Hepatocyte (in vitro differentiated cells): ENCODE data around the gene SETD3.

ENCODE experiments used
- CTCF ChIP-seq: fragments of 200-600 bp; sonication (generic); IDR thresholded peaks from 2 replicates; pipeline ENCODE4 v1.5.1; 2016; ENCODE audit warnings: antibody characterized with exemption, mild to moderate bottlenecking; ENCODE audit not compliant: poor library complexity
- EZH2 ChIP-seq: fragments of 200-600 bp; sonication (generic); IDR thresholded peaks from 2 replicates; pipeline ENCODE4 v1.6.1; 2016; ENCODE audit warnings: antibody characterized with exemption, mild to moderate bottlenecking, borderline replicate concordance
- EZH2phosphoT487 ChIP-seq: fragments of 200-600 bp; sonication (generic); IDR thresholded peaks from one replicate; pipeline ENCODE4 v1.6.1; 2018; ENCODE audit warnings: antibody characterized with exemption, mild to moderate bottlenecking, low read depth, moderate library complexity; ENCODE audit not compliant: unreplicated experiment, severe bottlenecking

GRCh38 chr14:99451234-99451633 is 29.4 kb downstream of the SETD3 start:
- no peak for TF ChIP-seq EZH2phosphoT487
- no peak for TF ChIP-seq CTCF
- TF ChIP-seq EZH2: no peak
